Activated naive CD4-positive, alpha-beta T cell treated with anti-CD3 and anti-CD28 coated beads, Interleukin-2, amount 50 U/mL, for 16 hours (primary cell): Measurements from ENCODE around the gene CARD19.
"Not testable (repeated sequence)": the region's sequence is repeated elsewhere in the genome, so short reads cannot be mapped to it uniquely, and the experiment has no call there.

ENCODE experiments used
- DNase-seq: peaks from one replicate; pipeline ENCODE4 v3.0.0-alpha.2; 2020

CARD19 gene

GRCh38 chr9:93107825-93108161 is 11.8 kb downstream of the CARD19 start:
- no peak for DNase-seq

- DNase-seq, result peak; percentile 55
Observed at GRCh38 chr9:93108291-93109041, 12.4 kb downstream of the CARD19 start.

- DNase-seq, result no peak
Observed at GRCh38 chr9:93110311-93110855, 14.4 kb downstream of the CARD19 start.

- no peak for DNase-seq
Observed at GRCh38 chr9:93111001-93111370, 15.0 kb downstream of the CARD19 start.

GRCh38 chr9:93111371-93112115 is 15.5 kb downstream of the CARD19 start:
- no peak for DNase-seq

- DNase-seq, result no peak
Observed at GRCh38 chr9:93112116-93112863, 16.3 kb downstream of the CARD19 start.

GRCh38 chr9:93112864-93113389 is 16.9 kb downstream of the CARD19 start:
- DNase-seq, result no peak

- no peak for DNase-seq
Observed at GRCh38 chr9:93114169-93114983, 18.4 kb downstream of the CARD19 start.

GRCh38 chr9:93114984-93115335 is 18.9 kb downstream of the CARD19 start:
- no peak for DNase-seq

GRCh38 chr9:93115486-93116071 is 19.6 kb downstream of the CARD19 start:
- no peak for DNase-seq

GRCh38 chr9:93116072-93116961 is 20.3 kb downstream of the CARD19 start:
- no peak for DNase-seq

GRCh38 chr9:93117521-93117920 is 21.5 kb downstream of the CARD19 start:
- not testable (repeated sequence) for DNase-seq

GRCh38 chr9:93117924-93118862 is 22.2 kb downstream of the CARD19 start:
- no peak for DNase-seq

- no peak for DNase-seq
Observed at GRCh38 chr9:93118863-93119702, 23.1 kb downstream of the CARD19 start.

- no peak for DNase-seq
Observed at GRCh38 chr9:93119703-93119952, 23.6 kb downstream of the CARD19 start.

GRCh38 chr9:93119953-93120845 is 24.2 kb downstream of the CARD19 start:
- no peak for DNase-seq

- no peak for DNase-seq
Observed at GRCh38 chr9:93120846-93121315, 24.9 kb downstream of the CARD19 start.
